Ishikawa (cell line): Measurements from ENCODE around the gene PRM1.

Experiments
- EGR1 ChIP-seq: IDR thresholded peaks from 2 replicates; pipeline ENCODE4 v1.6.1; 2012
- EP300 ChIP-seq: IDR thresholded peaks from 2 replicates; pipeline ENCODE4 v1.6.1; 2012; ENCODE audit warnings: borderline replicate concordance

DNA sequence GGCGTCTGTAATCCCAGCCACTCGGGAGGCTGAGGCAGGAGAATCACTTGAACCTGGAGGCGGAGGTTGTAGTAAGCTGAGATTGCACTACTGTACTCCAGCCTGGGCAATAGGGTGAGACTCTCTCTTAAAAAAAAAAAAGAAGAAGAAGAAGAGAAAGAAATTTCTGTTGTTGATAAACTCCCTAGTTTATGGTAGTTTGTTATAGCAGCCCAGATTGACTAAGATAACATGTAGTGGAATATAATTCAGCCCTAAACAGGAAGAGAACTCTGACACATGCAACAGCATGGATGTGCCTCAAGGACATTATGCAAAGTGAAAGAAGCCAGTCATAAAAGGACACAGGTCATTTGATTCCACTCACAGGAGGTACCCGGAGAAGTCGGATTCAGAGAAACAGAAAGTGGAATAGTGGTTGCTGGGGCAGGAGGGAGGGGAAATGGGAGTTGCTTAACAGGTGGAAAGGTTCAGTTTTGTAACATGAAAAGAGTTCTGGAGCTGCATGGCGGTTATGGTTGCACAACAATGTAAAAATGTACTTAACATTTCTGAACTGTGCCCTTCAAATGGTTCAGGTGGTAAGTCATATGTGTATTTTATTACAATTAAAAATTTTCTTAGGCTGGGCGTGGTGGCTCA, 26.0 kb upstream of the PRM1 start:
- TF ChIP-seq EP300: no peak
- no peak for TF ChIP-seq EGR1
